Osteocyte (in vitro differentiated cells): ENCODE measurements around the gene ZMYND15. TPM values are rescaled to one million over a fixed set of nuclear protein-coding genes. Genes with fewer than 3 reads are reported as not detected.

Source experiments
- DNase-seq: peaks from one replicate; pipeline ENCODE4 v3.0.0; 2021; ENCODE audit warnings: mixed read lengths; ENCODE audit not compliant: unreplicated experiment; ENCODE audit errors: extremely low spot score
- H3K27ac Mint-ChIP-seq: one replicate; pipeline ENCODE4 v1.8.0; 2021; ENCODE audit warnings: mild to moderate bottlenecking, mixed read lengths; ENCODE audit not compliant: unreplicated experiment
- H3K27me3 Mint-ChIP-seq: one replicate; pipeline ENCODE4 v1.8.0; 2021; ENCODE audit warnings: mixed read lengths; ENCODE audit not compliant: unreplicated experiment
- H3K36me3 Mint-ChIP-seq: one replicate; pipeline ENCODE4 v1.8.0; 2021; ENCODE audit warnings: mixed read lengths; ENCODE audit not compliant: unreplicated experiment
- H3K4me1 Mint-ChIP-seq: one replicate; pipeline ENCODE4 v1.8.0; 2021; ENCODE audit warnings: mixed read lengths; ENCODE audit not compliant: unreplicated experiment
- H3K4me3 Mint-ChIP-seq: one replicate; pipeline ENCODE4 v1.8.0; 2021; ENCODE audit warnings: mild to moderate bottlenecking, moderate library complexity, mixed read lengths; ENCODE audit not compliant: unreplicated experiment
- H3K9me3 Mint-ChIP-seq: one replicate; pipeline ENCODE4 v1.8.0; 2021; ENCODE audit warnings: mixed read lengths; ENCODE audit not compliant: unreplicated experiment
- total RNA-seq: library from RNA; stranded (reverse); gene quantifications from 2 replicates; pipeline ENCODE4 v1.2.1, GENCODE V29; 2021
- TF ChIP-seq, protein P1 (sequence below): fragments of 200-600 bp; sonication (generic); IDR thresholded peaks from 2 replicates; pipeline ENCODE4 v1.5.0; 2021; ENCODE audit warnings: antibody characterized with exemption, mild to moderate bottlenecking, moderate library complexity

Gene ZMYND15
- total RNA-seq, 1 donor from 2014 or later, result 0.99 TPM

DNA sequence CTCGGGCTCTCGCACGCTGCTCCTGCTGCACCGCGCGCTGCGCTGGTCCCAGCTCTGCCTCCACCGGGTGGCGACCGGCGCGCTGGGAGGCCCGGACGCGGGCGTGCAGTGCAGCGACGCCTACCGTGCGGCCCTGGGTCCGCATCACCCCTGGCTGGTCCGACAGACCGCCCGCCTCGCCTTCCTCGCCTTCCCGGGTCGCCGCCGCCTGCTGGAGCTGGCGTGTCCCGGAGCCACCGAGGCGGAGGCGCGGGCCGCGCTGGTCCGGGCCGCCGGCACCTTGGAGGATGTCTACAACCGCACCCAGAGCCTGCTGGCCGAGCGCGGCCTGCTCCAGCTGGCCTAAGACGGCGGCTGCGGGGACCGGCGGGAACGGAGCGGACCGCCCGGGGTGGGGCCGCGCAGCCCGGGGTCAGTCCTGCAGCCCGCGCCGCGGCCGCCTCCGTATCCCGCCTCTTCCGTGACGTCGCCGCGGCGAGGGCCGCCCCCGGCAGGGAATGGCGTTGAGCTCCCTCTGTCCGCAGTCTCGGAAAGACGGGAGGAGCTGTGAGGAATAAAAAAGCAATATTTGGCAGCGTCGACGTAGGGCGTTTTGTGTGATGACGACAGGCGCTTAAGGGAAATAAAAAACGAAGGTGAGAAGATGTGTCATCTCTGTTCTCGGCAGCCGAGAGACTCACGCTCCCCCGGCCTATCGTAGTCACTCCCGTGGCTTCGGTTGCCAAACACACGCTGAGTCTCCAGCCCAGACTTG, 50.5 kb downstream of the ZMYND15 start:
- Mint-ChIP-seq H3K4me3 (peak overlapping the region; percentile 87), H3K27ac (peak overlapping the region; percentile 94), H3K4me1 (peaks cover 17% of the 10 kb centered on the region), H3K9me3 (no peaks in the 10 kb centered on the region), H3K27me3 (peaks cover 3% of the 10 kb centered on the region), H3K36me3 (no peaks in the 10 kb centered on the region)
- TF ChIP-seq, protein P1, sequence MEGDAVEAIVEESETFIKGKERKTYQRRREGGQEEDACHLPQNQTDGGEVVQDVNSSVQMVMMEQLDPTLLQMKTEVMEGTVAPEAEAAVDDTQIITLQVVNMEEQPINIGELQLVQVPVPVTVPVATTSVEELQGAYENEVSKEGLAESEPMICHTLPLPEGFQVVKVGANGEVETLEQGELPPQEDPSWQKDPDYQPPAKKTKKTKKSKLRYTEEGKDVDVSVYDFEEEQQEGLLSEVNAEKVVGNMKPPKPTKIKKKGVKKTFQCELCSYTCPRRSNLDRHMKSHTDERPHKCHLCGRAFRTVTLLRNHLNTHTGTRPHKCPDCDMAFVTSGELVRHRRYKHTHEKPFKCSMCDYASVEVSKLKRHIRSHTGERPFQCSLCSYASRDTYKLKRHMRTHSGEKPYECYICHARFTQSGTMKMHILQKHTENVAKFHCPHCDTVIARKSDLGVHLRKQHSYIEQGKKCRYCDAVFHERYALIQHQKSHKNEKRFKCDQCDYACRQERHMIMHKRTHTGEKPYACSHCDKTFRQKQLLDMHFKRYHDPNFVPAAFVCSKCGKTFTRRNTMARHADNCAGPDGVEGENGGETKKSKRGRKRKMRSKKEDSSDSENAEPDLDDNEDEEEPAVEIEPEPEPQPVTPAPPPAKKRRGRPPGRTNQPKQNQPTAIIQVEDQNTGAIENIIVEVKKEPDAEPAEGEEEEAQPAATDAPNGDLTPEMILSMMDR, result peak; percentile 78
- DNase-seq, result peak; percentile 93

- DNase-seq, result no peak
- H3K36me3 Mint-ChIP-seq, result no peaks in the 10 kb centered on the region
- peaks cover 18% of the 10 kb centered on the region for H3K4me1 Mint-ChIP-seq
- H3K4me3 Mint-ChIP-seq, result peak overlapping the region; percentile 87
- peak overlapping the region; percentile 94 for H3K27ac Mint-ChIP-seq
- TF ChIP-seq, protein P1, result no peak
- H3K9me3 Mint-ChIP-seq, result no peaks in the 10 kb centered on the region
- H3K27me3 Mint-ChIP-seq, result peaks cover 3% of the 10 kb centered on the region
Measured at GRCh38 chr17:4790705-4791088, 51.1 kb downstream of the ZMYND15 start.

- peaks cover 14% of the 10 kb centered on the region for H3K4me1 Mint-ChIP-seq
- TF ChIP-seq, protein P1, result no peak
- H3K27me3 Mint-ChIP-seq, result peaks cover 3% of the 10 kb centered on the region
- peaks cover 5% of the 10 kb centered on the region for H3K36me3 Mint-ChIP-seq
- peak overlapping the region; percentile 99 for H3K4me3 Mint-ChIP-seq
- peak overlapping the region; percentile 97 for H3K27ac Mint-ChIP-seq
- no peak for DNase-seq
- H3K9me3 Mint-ChIP-seq, result no peaks in the 10 kb centered on the region
Measured at GRCh38 chr17:4795168-4795567, 55.5 kb downstream of the ZMYND15 start.

Other genes with a start within 250 kb of the ZMYND15 start
- 0.31 TPM in 1 of 2 replicates, not detected in the other for gene SPNS2, start 241.0 kb upstream of the ZMYND15 start, total RNA-seq
- 47.9 and 48.5 TPM in 2 replicates for gene MYBBP1A, start 184.4 kb upstream of the ZMYND15 start, total RNA-seq
- not detected in 2 replicates for gene GGT6, start 179.3 kb upstream of the ZMYND15 start, total RNA-seq
- 1.7 and 2.8 TPM in 2 replicates for gene SMTNL2, start 155.3 kb upstream of the ZMYND15 start, total RNA-seq
- not detected in 2 replicates for gene ALOX15, start 98.2 kb upstream of the ZMYND15 start, total RNA-seq
- 60.5 and 60.7 TPM in 2 replicates for gene PELP1, start 35.7 kb upstream of the ZMYND15 start, total RNA-seq
- 19.4 and 23.6 TPM in 2 replicates for gene ARRB2, start 29.2 kb upstream of the ZMYND15 start, total RNA-seq
- gene MED11, start 8.4 kb upstream of the ZMYND15 start, total RNA-seq, result 15.3 and 19.4 TPM in 2 replicates
- 11.0 and 12.8 TPM in 2 replicates for gene CXCL16, start 95 bp downstream of the ZMYND15 start, total RNA-seq
- gene TM4SF5, start 32.1 kb downstream of the ZMYND15 start, total RNA-seq, result not detected in 2 replicates
- 1.9 and 2.4 TPM in 2 replicates for gene VMO1, start 46.5 kb downstream of the ZMYND15 start, total RNA-seq
- not detected in 2 replicates for gene GLTPD2, start 49.1 kb downstream of the ZMYND15 start, total RNA-seq
- 119 TPM in 2 replicates for gene PSMB6, start 56.3 kb downstream of the ZMYND15 start, total RNA-seq
- 49.3 and 52.2 TPM in 2 replicates for gene PLD2, start 67.3 kb downstream of the ZMYND15 start, total RNA-seq
- gene MINK1, start 93.5 kb downstream of the ZMYND15 start, total RNA-seq, result 93.2 and 93.3 TPM in 2 replicates
- gene C17orf107, start 159.7 kb downstream of the ZMYND15 start, total RNA-seq, result 0.78 and 1.3 TPM in 2 replicates
- gene CHRNE, start 163.3 kb downstream of the ZMYND15 start, total RNA-seq, result 0.27 TPM in 1 of 2 replicates, not detected in the other
- gene GP1BA, start 192.4 kb downstream of the ZMYND15 start, total RNA-seq, result not detected in 2 replicates
- 59.6 and 60.6 TPM in 2 replicates for gene SLC25A11, start 200.2 kb downstream of the ZMYND15 start, total RNA-seq
- gene RNF167, start 200.4 kb downstream of the ZMYND15 start, total RNA-seq, result 105 and 115 TPM in 2 replicates
- 509 and 514 TPM in 2 replicates for gene PFN1, start 208.7 kb downstream of the ZMYND15 start, total RNA-seq
- gene ENO3, start 211.3 kb downstream of the ZMYND15 start, total RNA-seq, result 9.4 and 9.5 TPM in 2 replicates
- 90.8 and 92.9 TPM in 2 replicates for gene SPAG7, start 228.0 kb downstream of the ZMYND15 start, total RNA-seq
- 69.4 and 83.5 TPM in 2 replicates for gene CAMTA2, start 247.8 kb downstream of the ZMYND15 start, total RNA-seq